Rectal smooth muscle tissue (tissue), 1 donor: ENCODE measurements around the gene LMOD1.
A peak's percentile ranks its signal among the peaks of the same experiment; 100 is the strongest.
"Not testable (repeated sequence)": the region's sequence is repeated elsewhere in the genome, so short reads cannot be mapped to it uniquely, and the experiment has no call there.

Experiments
- H3K27ac ChIP-seq: one replicate; pipeline ENCODE4 v1.7.0; 2013; ENCODE audit warnings: low read depth, low read length, inconsistent platforms
- H3K27me3 ChIP-seq: one replicate; pipeline ENCODE4 v1.7.0; 2013; ENCODE audit warnings: low read length; ENCODE audit not compliant: control insufficient read depth, insufficient read depth
- H3K36me3 ChIP-seq: one replicate; pipeline ENCODE4 v1.7.0; 2013; ENCODE audit warnings: low read length; ENCODE audit not compliant: control insufficient read depth, insufficient read depth
- H3K4me1 ChIP-seq: one replicate; pipeline ENCODE4 v1.7.0; 2013; ENCODE audit warnings: low read length; ENCODE audit not compliant: control insufficient read depth, insufficient read depth
- H3K4me3 ChIP-seq: one replicate; pipeline ENCODE4 v1.7.0; 2013; ENCODE audit warnings: low read length
- H3K9ac ChIP-seq: one replicate; pipeline ENCODE4 v1.7.0; 2013; ENCODE audit warnings: low read length

The LMOD1 gene

DNA sequence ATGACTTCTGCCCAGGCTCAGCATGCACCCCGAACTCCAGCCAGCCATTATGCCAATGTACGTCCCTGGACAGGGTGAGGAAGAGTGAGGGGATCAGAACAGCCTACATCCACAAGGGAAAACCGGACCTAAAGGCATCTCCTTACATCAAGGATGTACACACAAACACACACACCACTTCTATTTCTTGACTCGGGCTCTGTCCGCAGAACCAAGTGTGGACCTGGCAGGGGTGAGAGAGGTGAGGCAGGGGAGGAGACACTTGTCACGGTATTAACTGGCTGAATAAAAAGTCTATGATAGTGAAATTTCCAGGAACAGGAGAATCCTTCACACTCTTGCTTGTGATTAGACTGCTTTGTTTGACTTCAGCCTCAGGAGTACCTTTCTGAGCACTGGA lies 2.3 kb downstream of the LMOD1 start:
- Histone ChIP-seq H3K9ac (peak overlapping the region; percentile 71), H3K27ac (peak overlapping the region; percentile 99)

DNA sequence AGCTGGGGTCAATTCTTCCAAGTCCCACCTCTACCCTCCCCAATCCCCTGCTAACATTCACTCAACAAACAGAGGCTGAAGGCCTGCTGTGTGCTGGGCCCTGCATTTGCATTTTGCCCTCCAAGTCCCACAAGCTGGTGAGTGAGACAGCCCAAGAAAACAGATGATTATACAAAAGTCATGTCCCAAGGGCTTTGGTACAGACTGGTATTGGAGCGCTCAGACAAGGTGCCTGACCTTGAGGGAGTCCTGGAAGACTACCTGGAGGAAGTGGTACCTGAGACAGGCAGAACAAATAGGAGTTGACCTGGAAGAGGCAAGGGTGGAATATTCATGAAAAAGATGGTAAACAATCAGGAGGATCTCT lies 4.2 kb downstream of the LMOD1 start:
- Histone ChIP-seq H3K27ac (peak overlapping the region; percentile 78), H3K4me1 (peaks cover 24% of the 10 kb centered on the region), H3K4me3 (peak overlapping the region; percentile 54), H3K27me3 (no peaks in the 10 kb centered on the region), H3K9ac (no peak overlapping the region), H3K36me3 (no peaks in the 10 kb centered on the region)

More for the DNA sequence above, 2.3 kb downstream of the LMOD1 start:
- Histone ChIP-seq H3K4me3 (peak overlapping the region; percentile 91), H3K4me1 (peaks cover 25% of the 10 kb centered on the region), H3K27me3 (no peaks in the 10 kb centered on the region), H3K36me3 (no peaks in the 10 kb centered on the region)

DNA sequence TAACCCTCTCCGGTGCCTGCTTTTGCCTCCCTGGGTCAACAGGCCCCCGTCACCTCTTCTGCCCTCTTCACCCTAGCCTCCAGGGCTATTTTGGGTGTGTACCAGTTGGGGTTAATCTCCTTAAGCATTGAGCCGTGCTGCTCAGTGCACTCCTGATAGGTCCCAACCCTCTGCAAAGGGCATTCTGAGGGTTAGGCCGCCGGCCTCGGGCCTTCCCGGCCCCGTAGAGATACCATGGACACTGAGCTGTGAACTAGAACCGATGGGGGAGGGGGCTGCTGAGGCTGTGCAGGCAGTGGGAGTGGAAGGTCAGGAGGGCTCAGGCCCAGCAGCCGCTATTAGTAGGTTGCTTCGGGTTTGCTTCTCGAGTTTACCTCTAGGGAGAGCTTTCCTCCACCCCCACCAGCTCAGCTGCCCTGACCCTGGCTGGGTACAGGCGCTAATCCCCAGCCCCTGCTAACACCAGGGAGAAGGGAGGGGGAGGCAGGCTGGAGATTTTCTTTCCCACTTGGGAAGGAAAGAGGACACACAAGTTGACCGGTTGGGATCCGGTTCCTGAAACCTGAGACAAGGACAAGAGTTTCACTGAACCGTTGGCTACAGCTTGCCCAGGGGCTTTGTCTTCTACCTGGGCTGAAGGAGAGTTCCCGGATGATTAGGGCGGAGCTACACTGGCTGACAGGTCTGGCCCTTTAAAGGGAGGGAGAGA lies 4.8 kb downstream of the LMOD1 start:
- Histone ChIP-seq H3K9ac (no peak overlapping the region), H3K36me3 (no peaks in the 10 kb centered on the region), H3K27ac (peak overlapping the region; percentile 78), H3K27me3 (no peaks in the 10 kb centered on the region), H3K4me1 (peaks cover 22% of the 10 kb centered on the region), H3K4me3 (peak overlapping the region; percentile 54)

DNA sequence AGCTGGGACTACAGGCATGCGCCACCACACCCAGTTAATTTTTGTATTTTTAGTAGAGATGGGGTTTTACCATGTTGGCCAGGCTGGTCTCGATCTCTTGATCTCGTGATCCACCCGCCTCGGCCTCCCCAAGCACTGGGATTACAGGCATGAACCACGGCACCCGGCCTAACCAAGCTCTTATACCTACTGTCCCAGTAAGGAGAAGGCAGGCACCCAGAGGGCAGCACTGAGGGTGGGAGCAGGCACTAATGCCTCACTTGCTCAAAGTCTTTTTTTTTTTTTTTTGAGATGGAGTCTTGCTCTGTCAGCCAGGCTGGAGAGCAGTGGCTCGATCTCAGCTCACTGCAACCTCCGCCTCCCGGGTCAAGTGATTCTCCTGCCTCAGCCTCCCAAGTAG lies 6.0 kb downstream of the LMOD1 start:
- not testable (repeated sequence) for H3K9ac ChIP-seq, H3K36me3 ChIP-seq, H3K27me3 ChIP-seq, H3K4me3 ChIP-seq
- Histone ChIP-seq H3K4me1 (peaks cover 22% of the 10 kb centered on the region), H3K27ac (peak overlapping the region; percentile 75)

DNA sequence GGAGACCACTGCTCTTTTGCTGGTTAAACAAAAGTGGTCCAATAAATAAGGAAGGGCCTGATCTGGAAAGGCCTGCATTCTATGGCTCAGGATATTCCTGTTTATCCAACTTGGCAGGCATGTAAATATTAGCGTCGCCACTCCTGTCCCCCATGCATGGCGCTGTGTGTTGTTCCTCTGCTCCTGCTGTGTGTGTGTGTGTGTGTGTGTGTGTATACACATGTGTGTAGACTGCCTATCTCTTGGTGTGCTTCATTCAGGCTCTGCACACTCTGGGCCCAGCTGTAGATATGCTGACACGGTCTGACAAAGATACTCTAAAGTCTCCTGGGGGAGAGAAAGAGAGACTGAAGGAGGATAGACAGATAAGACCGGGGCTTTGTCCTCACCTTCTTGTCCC lies 6.8 kb downstream of the LMOD1 start:
- Histone ChIP-seq H3K27me3 (no peaks in the 10 kb centered on the region), H3K4me1 (peaks cover 22% of the 10 kb centered on the region), H3K9ac (no peak overlapping the region), H3K4me3 (no peak overlapping the region), H3K27ac (peak overlapping the region; percentile 75), H3K36me3 (no peaks in the 10 kb centered on the region)

DNA sequence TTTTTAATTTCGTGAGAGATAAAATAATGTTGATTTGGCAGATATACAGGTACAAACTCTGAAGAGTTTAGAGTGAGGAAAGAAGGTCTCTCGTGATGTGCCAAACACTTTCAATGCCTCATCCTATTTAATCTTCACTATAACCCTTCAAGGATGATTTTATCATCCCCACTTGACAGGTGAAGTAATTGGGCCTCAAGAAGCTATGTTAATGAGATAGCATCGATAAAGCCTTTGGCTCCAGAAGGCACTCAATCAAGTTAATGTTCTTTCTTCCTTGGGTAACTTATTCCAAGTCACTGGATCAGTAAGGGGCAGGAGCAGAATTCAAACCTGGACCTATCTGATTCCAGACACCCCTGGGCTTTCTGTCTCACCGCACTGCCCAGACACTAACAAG lies 7.2 kb downstream of the LMOD1 start:
- no peak overlapping the region for H3K4me3 ChIP-seq
- H3K27me3 ChIP-seq = no peaks in the 10 kb centered on the region
- H3K9ac ChIP-seq = no peak overlapping the region
- H3K4me1 ChIP-seq = peaks cover 22% of the 10 kb centered on the region
- peak overlapping the region; percentile 75 for H3K27ac ChIP-seq
- H3K36me3 ChIP-seq = no peaks in the 10 kb centered on the region

DNA sequence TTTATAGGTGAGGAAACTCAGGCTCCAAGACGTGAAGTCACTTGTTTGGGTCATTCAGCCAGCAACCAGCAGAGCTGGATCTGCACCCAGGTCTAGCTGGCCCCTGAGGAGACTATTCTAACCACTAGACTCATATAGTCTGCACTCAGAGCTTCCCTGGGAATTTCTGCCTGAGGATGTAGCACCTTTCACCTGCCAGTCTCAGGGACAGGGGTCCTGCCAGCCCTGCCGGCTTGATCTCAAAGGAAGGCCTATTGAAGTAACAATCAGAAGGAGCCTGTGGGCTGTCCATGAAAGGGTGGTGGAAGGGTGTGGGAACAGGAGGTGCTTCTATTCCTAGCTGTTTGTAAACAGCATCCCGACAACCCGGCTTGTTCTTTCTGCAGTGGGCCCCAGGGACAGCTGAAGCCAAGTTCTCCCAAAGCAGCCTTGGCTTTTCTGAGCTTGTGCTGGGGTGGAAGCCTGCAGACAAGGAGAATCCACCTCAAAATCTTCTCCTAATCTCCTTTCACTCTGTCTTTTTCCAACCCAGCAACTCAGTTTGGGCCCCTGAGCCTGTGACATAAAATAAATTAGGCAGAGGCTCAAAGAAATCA lies 7.8 kb downstream of the LMOD1 start:
- H3K27ac ChIP-seq = peak overlapping the region; percentile 75
- H3K4me3 ChIP-seq = peak overlapping the region; percentile 19
- no peaks in the 10 kb centered on the region for H3K36me3 ChIP-seq
- H3K4me1 ChIP-seq = peaks cover 27% of the 10 kb centered on the region
- no peaks in the 10 kb centered on the region for H3K27me3 ChIP-seq
- no peak overlapping the region for H3K9ac ChIP-seq

DNA sequence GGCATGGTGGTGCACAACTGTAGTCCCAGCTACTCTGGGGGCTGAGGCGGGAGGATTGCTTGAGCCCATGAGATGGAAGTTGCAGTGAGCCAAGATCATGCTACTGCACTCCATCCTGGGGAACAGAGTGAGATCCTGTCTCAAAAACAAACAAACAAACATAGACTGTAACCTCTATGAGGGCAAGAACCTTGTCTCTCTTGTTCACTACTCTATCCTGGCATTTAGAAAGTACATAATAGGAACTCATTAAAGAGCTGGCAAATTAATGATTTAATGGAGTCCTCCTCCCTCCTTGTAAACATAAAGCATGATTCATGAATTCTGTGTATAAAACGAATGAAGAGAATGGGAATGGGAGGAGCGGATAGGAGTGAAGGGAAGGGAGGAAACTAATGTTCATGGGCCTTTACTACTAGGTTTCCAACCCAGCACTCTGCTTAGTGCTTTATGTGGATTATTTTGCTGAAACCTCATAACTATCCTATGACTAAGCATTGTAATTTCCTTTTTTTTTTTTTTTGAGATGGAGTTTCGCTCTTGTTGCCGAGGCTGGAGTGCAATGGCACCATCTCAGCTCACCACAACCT lies 8.6 kb downstream of the LMOD1 start:
- H3K27ac ChIP-seq = peak overlapping the region; percentile 75
- no peaks in the 10 kb centered on the region for H3K27me3 ChIP-seq
- no peak overlapping the region for H3K4me3 ChIP-seq
- H3K9ac ChIP-seq = no peak overlapping the region
- H3K4me1 ChIP-seq = peaks cover 27% of the 10 kb centered on the region
- H3K36me3 ChIP-seq = no peaks in the 10 kb centered on the region

DNA sequence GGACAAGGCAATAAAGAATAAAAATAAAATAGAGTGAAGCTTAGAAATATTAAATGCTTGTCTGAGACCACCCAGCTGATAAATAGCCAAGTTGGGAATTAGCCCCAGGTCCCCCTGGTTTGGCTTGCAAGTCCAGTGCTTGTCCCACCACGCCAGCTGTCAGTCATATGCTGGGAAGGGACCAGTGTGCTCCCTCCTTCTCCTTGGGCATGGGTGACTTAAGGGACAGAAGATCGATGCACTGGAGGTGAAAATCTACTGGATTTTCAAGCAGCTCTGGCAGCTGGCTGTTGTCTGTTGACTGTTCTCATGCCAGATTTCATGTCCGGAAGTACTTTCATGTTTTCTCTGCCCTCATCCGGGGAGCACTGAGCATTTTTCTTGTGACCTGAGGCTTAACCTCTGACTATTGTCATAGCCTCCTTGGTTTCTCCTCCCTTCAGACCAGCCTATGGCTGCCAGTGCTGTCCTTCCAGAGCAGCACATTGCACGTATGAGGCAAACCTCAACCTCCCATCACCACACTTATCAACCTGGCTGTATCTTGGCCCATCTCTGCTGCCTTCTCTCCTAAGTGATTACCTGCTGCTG lies 12.4 kb downstream of the LMOD1 start:
- Histone ChIP-seq H3K27me3 (no peaks in the 10 kb centered on the region), H3K9ac (no peak overlapping the region), H3K4me3 (no peak overlapping the region), H3K27ac (peak overlapping the region; percentile 44), H3K4me1 (peaks cover 17% of the 10 kb centered on the region), H3K36me3 (no peaks in the 10 kb centered on the region)

DNA sequence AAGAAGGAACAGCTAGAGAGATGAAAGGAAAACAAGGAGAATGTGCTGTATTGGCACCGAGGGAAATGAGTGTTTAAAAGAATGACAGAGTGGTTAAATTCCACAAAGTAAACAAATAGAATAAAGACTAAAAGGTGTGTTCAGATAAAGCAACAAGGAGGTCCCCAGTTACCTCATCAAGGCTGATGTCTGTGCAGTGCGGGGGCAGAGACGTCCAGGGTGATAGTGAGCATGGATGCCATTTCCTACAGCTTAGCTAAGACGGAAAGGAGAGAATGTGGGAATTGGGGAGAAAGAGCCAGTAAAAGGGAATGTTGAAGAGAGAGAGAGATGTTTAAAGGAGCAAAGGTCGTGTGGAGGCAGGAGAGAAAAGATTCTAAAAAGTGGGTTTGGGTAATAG lies 15.5 kb downstream of the LMOD1 start:
- no peak overlapping the region for H3K9ac ChIP-seq
- no peaks in the 10 kb centered on the region for H3K27me3 ChIP-seq
- H3K4me1 ChIP-seq = peaks cover 22% of the 10 kb centered on the region
- H3K36me3 ChIP-seq = no peaks in the 10 kb centered on the region
- no peak overlapping the region for H3K4me3 ChIP-seq
- H3K27ac ChIP-seq = peak overlapping the region; percentile 33

DNA sequence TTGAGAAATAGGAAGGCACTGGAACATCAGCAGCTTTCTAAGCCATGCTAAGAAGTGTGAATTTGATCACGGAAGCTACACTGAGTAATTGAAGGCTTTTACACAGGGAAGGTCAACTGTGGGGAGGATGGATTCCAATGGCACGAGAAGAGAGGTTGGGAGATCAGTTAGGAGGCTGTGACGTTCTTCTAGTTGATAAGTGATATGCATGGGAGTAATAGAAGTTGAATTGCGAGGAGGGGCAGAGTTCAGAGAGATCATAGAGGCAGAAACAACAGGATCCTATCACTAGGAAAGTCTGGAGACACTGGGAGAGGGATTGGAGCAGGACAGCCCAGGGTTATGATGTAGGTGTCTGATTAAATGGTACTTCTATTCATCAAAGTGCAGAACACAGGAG lies 16.2 kb downstream of the LMOD1 start:
- no peak overlapping the region for H3K9ac ChIP-seq
- no peaks in the 10 kb centered on the region for H3K27me3 ChIP-seq
- H3K4me1 ChIP-seq = peaks cover 24% of the 10 kb centered on the region
- peak overlapping the region; percentile 33 for H3K27ac ChIP-seq
- H3K36me3 ChIP-seq = no peaks in the 10 kb centered on the region
- H3K4me3 ChIP-seq = no peak overlapping the region

DNA sequence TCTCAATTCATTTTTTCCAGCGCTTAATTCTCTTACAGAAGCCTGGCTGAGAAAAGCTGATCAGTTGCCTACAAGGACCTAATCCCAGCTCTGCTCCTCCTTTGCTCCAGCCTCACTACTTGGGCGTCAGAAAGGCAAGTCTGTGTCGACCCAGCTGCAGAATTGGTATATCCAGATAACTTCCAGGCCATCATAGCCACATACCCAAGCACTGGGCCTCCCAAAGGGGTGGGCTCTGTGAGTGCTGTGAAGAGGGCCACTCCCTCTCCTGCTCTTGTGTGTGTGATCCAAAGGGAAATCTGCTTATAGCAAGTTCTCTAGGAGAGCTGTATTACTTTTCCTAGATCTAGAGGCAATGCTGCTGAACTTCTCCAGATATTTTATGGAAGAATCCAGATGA lies 18.1 kb downstream of the LMOD1 start:
- Histone ChIP-seq H3K4me1 (peaks cover 22% of the 10 kb centered on the region), H3K27ac (peak overlapping the region; percentile 68), H3K9ac (no peak overlapping the region), H3K4me3 (no peak overlapping the region), H3K36me3 (no peaks in the 10 kb centered on the region), H3K27me3 (no peaks in the 10 kb centered on the region)
